Measurements from ENCODE around the gene ADGRF3. TPM values are rescaled to one million over a fixed set of nuclear protein-coding genes. Genes with fewer than 3 reads are reported as not detected.

The ADGRF3 gene
- total RNA-seq, 1 experiment from 2014 or later, result 0.09 TPM

Other genes with a start within 250 kb of the ADGRF3 start
- 14.2 and 14.4 TPM in 2 replicates for gene GAREM2, start 173.7 kb downstream of the ADGRF3 start, total RNA-seq (2021)
- gene HADHA, start 102.2 kb downstream of the ADGRF3 start, total RNA-seq (2021), result 111 and 112 TPM in 2 replicates
- 41.3 and 44.2 TPM in 2 replicates for gene HADHB, start 101.8 kb downstream of the ADGRF3 start, total RNA-seq (2021)
- gene SELENOI, start 646 bp downstream of the ADGRF3 start, total RNA-seq (2021), result 41.9 and 43.4 TPM in 2 replicates
- 0.20 TPM in 1 of 2 replicates, not detected in the other for gene DRC1, start 55.1 kb upstream of the ADGRF3 start, total RNA-seq (2021)
- gene OTOF, start 131.3 kb upstream of the ADGRF3 start, total RNA-seq (2021), result 0.15 and 0.35 TPM in 2 replicates

All from H9 (cell line).